Upper lobe of right lung (tissue), 1 donor: Measurements from ENCODE around the gene SBDS. TPM values are rescaled to one million over a fixed set of nuclear protein-coding genes. Genes with fewer than 3 reads are reported as not detected.
"Not testable (repeated sequence)": the region's sequence is repeated elsewhere in the genome, so short reads cannot be mapped to it uniquely, and the experiment has no call there.

ENCODE experiments used
- ATAC-seq: fragments of 200-7000 bp; cut with Tn5 transposase; one replicate; pipeline ENCODE4 v1.9.1; 2020; ENCODE audit warnings: mild to moderate bottlenecking, moderate library complexity
- DNase-seq: peaks from one replicate; pipeline ENCODE4 v3.0.0-alpha.2; 2020
- H3K27ac ChIP-seq: fragments of 200-600 bp; one replicate; pipeline ENCODE4 v1.8.0; 2022
- H3K27me3 ChIP-seq: fragments of 200-600 bp; one replicate; pipeline ENCODE4 v1.8.0; 2022; ENCODE audit warnings: mild to moderate bottlenecking
- H3K36me3 ChIP-seq: fragments of 200-600 bp; one replicate; pipeline ENCODE4 v1.8.0; 2022
- H3K4me1 ChIP-seq: fragments of 200-600 bp; one replicate; pipeline ENCODE4 v1.8.0; 2022
- H3K4me3 ChIP-seq: fragments of 200-600 bp; one replicate; pipeline ENCODE4 v1.8.0; 2022; ENCODE audit warnings: mild to moderate bottlenecking
- H3K9me3 ChIP-seq: fragments of 200-600 bp; one replicate; pipeline ENCODE4 v1.8.0; 2022
- CTCF ChIP-seq: fragments of 200-600 bp; IDR thresholded peaks from one replicate; pipeline ENCODE4 v1.8.0; 2022; ENCODE audit warnings: antibody characterized with exemption
- intact Hi-C: fragments of 100-400 bp; cut with DNase I; formaldehyde crosslinking; loops from one replicate; pipeline ENCODE4 v1.11.0; 2022
- total RNA-seq: library from RNA; stranded (reverse); fragmentation: NEBNext Ultra II Directional; extraction: Animal tissue kit (Norgen Biotek cat#: 25700); gene quantifications from one replicate; pipeline ENCODE4 v1.2.1, GENCODE V29; 2021
- donor health status: DM: no; HTN: yes; CAD: no; lungs with severe emphysema.

SBDS gene
- total RNA-seq, 1 donor from 2014 or later = 129 TPM

GRCh38 chr7:67022511-67022910 lies 27.1 kb upstream of the SBDS start:
- no peak for DNase-seq
- no peaks in the 10 kb centered on the region for H3K27me3 ChIP-seq
- H3K9me3 ChIP-seq = no peaks in the 10 kb centered on the region
- no peak overlapping the region for H3K4me3 ChIP-seq
- no peak overlapping the region for H3K27ac ChIP-seq
- intact Hi-C loops = no loop called here
- ATAC-seq = no peak
- no peak for TF ChIP-seq CTCF
- H3K36me3 ChIP-seq = peaks cover 69% of the 10 kb centered on the region
- H3K4me1 ChIP-seq = no peaks in the 10 kb centered on the region

GRCh38 chr7:67021260-67021659 lies 25.9 kb upstream of the SBDS start:
- Histone ChIP-seq H3K4me1 (no peaks in the 10 kb centered on the region), H3K27ac (no peak overlapping the region), H3K9me3 (no peaks in the 10 kb centered on the region), H3K36me3 (peaks cover 65% of the 10 kb centered on the region), H3K4me3 (no peak overlapping the region), H3K27me3 (no peaks in the 10 kb centered on the region)
- DNase-seq = no peak
- TF ChIP-seq CTCF = no peak
- no peak for ATAC-seq
- intact Hi-C loops = no loop called here

- no peak overlapping the region for H3K27ac ChIP-seq
- ATAC-seq = no peak
- DNase-seq = no peak
- no peaks in the 10 kb centered on the region for H3K27me3 ChIP-seq
- H3K9me3 ChIP-seq = no peaks in the 10 kb centered on the region
- H3K36me3 ChIP-seq = peaks cover 77% of the 10 kb centered on the region
- no peak for TF ChIP-seq CTCF
- H3K4me1 ChIP-seq = no peaks in the 10 kb centered on the region
- no peak overlapping the region for H3K4me3 ChIP-seq
- intact Hi-C loops = no loop called here
Observed at GRCh38 chr7:67019562-67020390, 24.4 kb upstream of the SBDS start.

- Histone ChIP-seq H3K36me3 (peaks cover 85% of the 10 kb centered on the region), H3K9me3 (no peaks in the 10 kb centered on the region)
- intact Hi-C loops = no loop called here
Observed at GRCh38 chr7:67018940-67019339, 23.6 kb upstream of the SBDS start.

GRCh38 chr7:67017971-67018370 lies 22.6 kb upstream of the SBDS start:
- intact Hi-C loops = not testable (repeated sequence)

More at GRCh38 chr7:67018940-67019339, 23.6 kb upstream of the SBDS start:
- no peak for TF ChIP-seq CTCF
- Histone ChIP-seq H3K4me3 (no peak overlapping the region), H3K27me3 (no peaks in the 10 kb centered on the region), H3K4me1 (no peaks in the 10 kb centered on the region), H3K27ac (no peak overlapping the region)
- ATAC-seq (no peak), DNase-seq (no peak)

GRCh38 chr7:67014076-67014622 lies 18.8 kb upstream of the SBDS start:
- H3K27ac ChIP-seq, H3K4me3 ChIP-seq, DNase-seq, H3K4me1 ChIP-seq, H3K27me3 ChIP-seq, ATAC-seq, intact Hi-C loops, H3K9me3 ChIP-seq: not testable (repeated sequence)
- H3K36me3 ChIP-seq = peaks cover 88% of the 10 kb centered on the region

More at GRCh38 chr7:67017971-67018370, 22.6 kb upstream of the SBDS start:
- not testable (repeated sequence) for H3K4me1 ChIP-seq, ATAC-seq, H3K4me3 ChIP-seq, H3K9me3 ChIP-seq, H3K27ac ChIP-seq, DNase-seq, H3K27me3 ChIP-seq
- peaks cover 89% of the 10 kb centered on the region for H3K36me3 ChIP-seq

GRCh38 chr7:67009677-67010076 lies 14.3 kb upstream of the SBDS start:
- ATAC-seq, H3K4me1 ChIP-seq, DNase-seq, H3K27ac ChIP-seq, H3K4me3 ChIP-seq, intact Hi-C loops, H3K27me3 ChIP-seq, H3K9me3 ChIP-seq: not testable (repeated sequence)
- H3K36me3 ChIP-seq = peaks cover 79% of the 10 kb centered on the region
